B cell (primary cell): ENCODE results near the gene TMEM234. TPM values are rescaled to one million over a fixed set of nuclear protein-coding genes. Genes with fewer than 3 reads are reported as not detected.

ENCODE experiments used
- ATAC-seq: fragments of 200-7000 bp; cut with Tn5 transposase; one replicate; pipeline ENCODE4 v1.10.0; 2021; ENCODE audit warnings: low read depth, mild to moderate bottlenecking, moderate number of reproducible peaks, moderate library complexity
- CTCF ChIA-PET: fragments of 350-600 bp; sonication (Branson Sonifier 250); formaldehyde crosslinking; loops from one replicate; lab custom pipeline; 2021; ENCODE audit warnings: antibody characterized with exemption, inconsistent platforms; lab: Charles Lee
- POLR2A ChIA-PET: fragments of 350-600 bp; sonication (Branson Sonifier 250); formaldehyde crosslinking; loops from one replicate; lab custom pipeline; 2021; ENCODE audit warnings: antibody characterized with exemption; lab: Charles Lee
- DNase-seq: peaks from one replicate; pipeline ENCODE4 v3.0.0; 2013
- H2AFZ ChIP-seq: 2 replicates; pipeline ENCODE4 v1.6.1; 2012; ENCODE audit warnings: mild to moderate bottlenecking, low read depth, low read length; ENCODE audit not compliant: insufficient read depth, poor library complexity, severe bottlenecking
- H3K27ac ChIP-seq, 2 donors: 1 replicate in 1 of 2; 2 replicates in 1 of 2; pipeline ENCODE4 v1.5.1; 2012 to 2013; ENCODE audit warnings: low read length in 2 of 2, mild to moderate bottlenecking in 2 of 2, moderate library complexity in 1 of 2
- H3K27me3 ChIP-seq, 4 experiments: fragments of 200-600 bp in 1 of 4; sonication (generic) in 1 of 4; replicated peaks in 1 of 4; 1 replicate in 2 of 4; 2 replicates in 2 of 4; pipeline versions ENCODE4 v1.6.1 to v1.7.0; 2013 to 2016; ENCODE audit warnings: low read length in 3 of 4, mild to moderate bottlenecking in 2 of 4, mixed read lengths in 1 of 4, moderate library complexity in 1 of 4; ENCODE audit not compliant: insufficient read depth in 4 of 4, control insufficient read depth in 3 of 4; ENCODE audit errors: control extremely low read depth in 1 of 4
- H3K36me3 ChIP-seq, 2 experiments: replicated peaks in 1 of 2; 1 replicate in 1 of 2; 2 replicates in 1 of 2; pipeline versions ENCODE4 v1.6.1 to v1.7.1; 2013; ENCODE audit warnings: low read length in 1 of 2; ENCODE audit not compliant: insufficient read depth in 2 of 2, control insufficient read depth in 1 of 2; ENCODE audit errors: control extremely low read depth in 1 of 2, extremely low read depth in 1 of 2
- H3K4me1 ChIP-seq, 2 donors: fragments of 200-600 bp in 1 of 2; sonication (generic) in 1 of 2; 1 replicate in 1 of 2; 2 replicates in 1 of 2; pipeline versions ENCODE4 v1.5.1 to v1.6.1; 2013 to 2017; ENCODE audit warnings: low read length in 2 of 2; ENCODE audit not compliant: control insufficient read depth in 2 of 2, insufficient read depth in 2 of 2
- H3K4me2 ChIP-seq: replicated peaks from 2 replicates; pipeline ENCODE3; 2012; ENCODE audit warnings: mild to moderate bottlenecking, low read depth, low read length; ENCODE audit not compliant: poor library complexity, severe bottlenecking
- H3K4me3 ChIP-seq, 5 experiments: fragments of 200-600 bp in 1 of 5; sonication (generic) in 1 of 5; 1 replicate in 3 of 5; 2 replicates in 2 of 5; pipeline versions ENCODE4 v1.5.1 to v1.7.0; 2011 to 2016; ENCODE audit warnings: low read length in 4 of 5, mild to moderate bottlenecking in 4 of 5, low read depth in 2 of 5, control low read depth in 1 of 5, moderate library complexity in 1 of 5; ENCODE audit not compliant: insufficient read depth in 1 of 5; ENCODE audit errors: control extremely low read depth in 1 of 5, extremely low read depth in 1 of 5
- H3K79me2 ChIP-seq: fragments of 200-600 bp; sonication (generic); one replicate; pipeline ENCODE4 v1.6.0; 2016; ENCODE audit warnings: low read length; ENCODE audit not compliant: control insufficient read depth, insufficient read depth
- H3K9ac ChIP-seq: fragments of 200-600 bp; sonication (generic); 2 replicates; pipeline ENCODE4 v1.6.1; 2017; ENCODE audit warnings: mild to moderate bottlenecking, low read length, moderate library complexity
- H3K9me3 ChIP-seq, 3 donors: one replicate each; pipeline versions ENCODE4 v1.6.1 to v1.7.1; 2013; ENCODE audit warnings: low read length in 2 of 3; ENCODE audit not compliant: control insufficient read depth in 2 of 3, insufficient read depth in 1 of 3; ENCODE audit errors: control extremely low read depth in 1 of 3
- H4K20me1 ChIP-seq: 2 replicates; pipeline ENCODE4 v1.6.0; 2012; ENCODE audit warnings: mild to moderate bottlenecking, low read length; ENCODE audit not compliant: insufficient read depth, control insufficient read depth, poor library complexity, severe bottlenecking
- H3K27ac Mint-ChIP-seq: one replicate; pipeline ENCODE4 v1.8.0; 2021; ENCODE audit warnings: mixed read lengths
- H3K27me3 Mint-ChIP-seq: one replicate; pipeline ENCODE4 v1.8.0; 2021; ENCODE audit warnings: mixed read lengths
- H3K4me1 Mint-ChIP-seq: one replicate; pipeline ENCODE4 v1.8.0; 2021; ENCODE audit warnings: mixed read lengths
- H3K4me3 Mint-ChIP-seq: one replicate; pipeline ENCODE4 v1.8.0; 2021; ENCODE audit warnings: mixed read lengths
- H3K9me3 Mint-ChIP-seq: one replicate; pipeline ENCODE4 v1.8.0; 2022; ENCODE audit warnings: mixed read lengths; ENCODE audit not compliant: insufficient read depth
- CTCF ChIP-seq: fragments of 200-600 bp; IDR thresholded peaks from one replicate; pipeline ENCODE4 v1.8.0; 2022; ENCODE audit warnings: antibody characterized with exemption, mild to moderate bottlenecking
- EZH2 ChIP-seq: IDR thresholded peaks from 2 replicates; pipeline ENCODE4 v1.6.1; 2012; ENCODE audit warnings: borderline replicate concordance, low read depth, mild to moderate bottlenecking, moderate library complexity, low read length; ENCODE audit not compliant: insufficient read depth, poor library complexity, severe bottlenecking
- WGBS: methylation state at CpG from one replicate; pipeline ENCODE4 v1.1.5; 2013; ENCODE audit warnings: missing lambda C conversion rate; ENCODE audit not compliant: insufficient coverage; 5-methylcytosine and 5-hydroxymethylcytosine counted together
- intact Hi-C: fragments of 100-400 bp; cut with micrococcal nuclease; formaldehyde crosslinking; loops from one replicate; pipeline ENCODE4 v1.10.0; 2022
- polyA plus RNA-seq: library from polyadenylated mRNA; depleted of rRNA; stranded (reverse); fragments of >200 nt; gene quantifications from 2 replicates; pipeline ENCODE4 v1.2.3, GENCODE V29; 2012
- total RNA-seq, 2 donors: library from RNA; stranded (reverse); fragments of 120-200 nt in 1 of 2; gene quantifications; 1 replicate in 1 of 2; 2 replicates in 1 of 2; pipeline versions ENCODE4 v1.2.3 to v1.2.4, GENCODE V29; 2013 to 2022

TMEM234 gene
- total and polyA plus RNA-seq, 2 donors (not counting 1 experiment from before 2014, with no cell fraction given) = 22.0 to 60.8 TPM

GRCh38 chr1:32250893-32251716 lies 29.0 kb upstream of the TMEM234 start, which contains the start of gene LCK:
Gene LCK (plus strand): TSS chr1:32251265. CDS start chr1:32274330, 23,065 bp downstream.
- DNase-seq = peak; percentile 72
- peak within 1 kb of the TSS; percentile 94 to 95 for H3K27ac ChIP-seq
- Mint-ChIP-seq H3K4me3 (peak within 1 kb of the TSS; percentile 78), H3K27ac (peak within 1 kb of the TSS; percentile 97), H3K27me3 (no peaks in the 10 kb centered on the region), H3K4me1 (peaks cover 85% of the 10 kb centered on the region), H3K9me3 (no peaks in the 10 kb centered on the region)
- peak within 1 kb of the TSS; percentile 78 for H3K4me2 ChIP-seq
- CTCF ChIA-PET = interaction anchor here (0.7 to 5.8 kb wide), 7 partner anchors 9 to 85 kb away, joined by 3 to 84 read pairs (median 44); partner anchors contain the start of genes HDAC1 and MARCKSL1
- no peaks in the 10 kb centered on the region for H3K36me3 ChIP-seq
- POLR2A ChIA-PET = interaction anchor here (1.2 to 4.7 kb wide), 11 partner anchors 8 to 85 kb away, joined by 3 to 60 read pairs (median 7); partner anchors contain the start of genes CCDC28B, HDAC1 and MARCKSL1
- no peaks in the 10 kb centered on the region for H3K9me3 ChIP-seq
- H3K79me2 ChIP-seq = peaks cover 43% of the 10 kb centered on the region
- WGBS = 5% methylated on average over 24 of the region's 25 CpGs
- ATAC-seq = peak; percentile 11
- peak within 1 kb of the TSS; percentile 55 for H3K9ac ChIP-seq
- no peaks in the 10 kb centered on the region for H3K27me3 ChIP-seq
- no peaks in the 10 kb centered on the region for H4K20me1 ChIP-seq
- peak within 1 kb of the TSS; percentile 21 to 49 (median 37) for H3K4me3 ChIP-seq
- H2AFZ ChIP-seq = peak within 1 kb of the TSS; percentile 70
- TF ChIP-seq CTCF (no peak), EZH2 (no peak)
- peaks cover 93 to 99% of the 10 kb centered on the region in 2 donors for H3K4me1 ChIP-seq
- intact Hi-C loops = loop anchor here (1.0 to 5.0 kb wide), 7 partner anchors 11 to 144 kb away; partner anchors contain the start of genes HDAC1, KPNA6, MARCKSL1 and TXLNA
